ENCODE data around the gene RTL1.

DNA sequence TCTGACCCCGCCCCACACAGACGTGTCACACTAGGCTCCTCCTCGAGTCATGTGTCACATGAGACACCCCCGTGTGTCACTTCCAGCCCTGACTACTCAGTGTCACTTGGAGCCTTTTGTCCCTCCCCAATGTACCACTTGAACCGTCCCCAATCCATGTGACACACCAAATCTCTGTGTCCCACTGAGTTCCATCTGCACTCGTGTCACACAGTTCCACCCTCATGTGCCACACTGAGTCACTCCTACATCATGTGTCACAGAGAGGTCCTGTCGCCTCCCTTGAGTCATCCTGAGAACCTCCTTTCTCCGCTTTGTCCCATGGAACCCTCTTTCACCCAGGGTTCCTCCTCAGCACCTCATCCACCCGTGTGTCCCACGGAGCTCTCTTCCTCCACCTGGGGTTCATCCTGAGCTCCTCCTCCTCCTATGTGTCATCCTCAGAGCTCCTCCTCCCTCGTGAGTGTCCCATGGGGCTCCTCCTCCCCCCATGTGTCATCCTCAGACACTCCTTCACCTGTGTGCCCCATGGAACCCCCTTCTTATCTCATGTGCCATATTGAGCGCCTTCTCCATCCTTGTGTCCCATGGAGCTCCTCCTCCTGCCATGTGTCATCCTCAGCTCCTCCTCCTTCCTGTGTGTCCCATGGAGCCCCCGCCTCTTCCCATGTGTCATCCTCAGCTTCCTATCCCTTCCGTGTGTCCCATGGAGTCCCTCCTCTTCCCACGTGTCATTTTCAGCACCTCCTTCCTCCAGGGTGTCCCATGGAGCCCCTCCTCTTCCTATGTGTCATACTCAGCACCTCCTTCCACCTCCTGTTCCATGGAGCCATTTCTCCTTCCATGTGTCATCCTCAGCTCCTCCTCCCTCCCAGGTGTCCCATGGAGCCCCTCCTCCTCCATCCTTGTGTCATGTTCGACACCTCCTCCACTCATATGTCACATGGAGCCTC lies 32.0 kb downstream of the RTL1 start:
- TF ChIP-seq, protein P1, sequence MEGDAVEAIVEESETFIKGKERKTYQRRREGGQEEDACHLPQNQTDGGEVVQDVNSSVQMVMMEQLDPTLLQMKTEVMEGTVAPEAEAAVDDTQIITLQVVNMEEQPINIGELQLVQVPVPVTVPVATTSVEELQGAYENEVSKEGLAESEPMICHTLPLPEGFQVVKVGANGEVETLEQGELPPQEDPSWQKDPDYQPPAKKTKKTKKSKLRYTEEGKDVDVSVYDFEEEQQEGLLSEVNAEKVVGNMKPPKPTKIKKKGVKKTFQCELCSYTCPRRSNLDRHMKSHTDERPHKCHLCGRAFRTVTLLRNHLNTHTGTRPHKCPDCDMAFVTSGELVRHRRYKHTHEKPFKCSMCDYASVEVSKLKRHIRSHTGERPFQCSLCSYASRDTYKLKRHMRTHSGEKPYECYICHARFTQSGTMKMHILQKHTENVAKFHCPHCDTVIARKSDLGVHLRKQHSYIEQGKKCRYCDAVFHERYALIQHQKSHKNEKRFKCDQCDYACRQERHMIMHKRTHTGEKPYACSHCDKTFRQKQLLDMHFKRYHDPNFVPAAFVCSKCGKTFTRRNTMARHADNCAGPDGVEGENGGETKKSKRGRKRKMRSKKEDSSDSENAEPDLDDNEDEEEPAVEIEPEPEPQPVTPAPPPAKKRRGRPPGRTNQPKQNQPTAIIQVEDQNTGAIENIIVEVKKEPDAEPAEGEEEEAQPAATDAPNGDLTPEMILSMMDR (IDR thresholded peaks at IDR 0.05), result no peak
- TF ChIP-seq POLR2A (IDR thresholded peaks at IDR 0.05), result no peak
